Measurements from ENCODE around the gene ZNF521.

Gene ZNF521

GRCh38 chr18:25146512-25146910 is 205.5 kb downstream of the ZNF521 start:
- TF ChIP-seq ZFP30 (CRISPR knock-in tag; IDR thresholded peaks at IDR 0.05), result no peak
- TF ChIP-seq ZNF565 (CRISPR knock-in tag; conservative IDR thresholded peaks at IDR 0.05; ENCODE audit: low read depth), result no peak
- TF ChIP-seq RARB (CRISPR knock-in tag; IDR thresholded peaks at IDR 0.05), result no peak
- TF ChIP-seq ZC3H10 (CRISPR knock-in tag; IDR thresholded peaks at IDR 0.05), result no peak
- TF ChIP-seq TOX (CRISPR knock-in tag; IDR thresholded peaks at IDR 0.05; ENCODE audit: borderline replicate concordance), result no peak
- TF ChIP-seq OSR1 (CRISPR knock-in tag; IDR thresholded peaks at IDR 0.05), result no peak
- TF ChIP-seq POU6F1 (CRISPR knock-in tag; IDR thresholded peaks at IDR 0.05; ENCODE audit: borderline replicate concordance, low read depth), result no peak
- no peak for TF ChIP-seq CSRNP3 (CRISPR knock-in tag; IDR thresholded peaks at IDR 0.05)
- no peak for TF ChIP-seq TCF4 (CRISPR knock-in tag; IDR thresholded peaks at IDR 0.05; ENCODE audit: borderline replicate concordance)
- no peak for TF ChIP-seq ZFP3 (CRISPR knock-in tag; IDR thresholded peaks at IDR 0.05)
- TF ChIP-seq, protein P1, sequence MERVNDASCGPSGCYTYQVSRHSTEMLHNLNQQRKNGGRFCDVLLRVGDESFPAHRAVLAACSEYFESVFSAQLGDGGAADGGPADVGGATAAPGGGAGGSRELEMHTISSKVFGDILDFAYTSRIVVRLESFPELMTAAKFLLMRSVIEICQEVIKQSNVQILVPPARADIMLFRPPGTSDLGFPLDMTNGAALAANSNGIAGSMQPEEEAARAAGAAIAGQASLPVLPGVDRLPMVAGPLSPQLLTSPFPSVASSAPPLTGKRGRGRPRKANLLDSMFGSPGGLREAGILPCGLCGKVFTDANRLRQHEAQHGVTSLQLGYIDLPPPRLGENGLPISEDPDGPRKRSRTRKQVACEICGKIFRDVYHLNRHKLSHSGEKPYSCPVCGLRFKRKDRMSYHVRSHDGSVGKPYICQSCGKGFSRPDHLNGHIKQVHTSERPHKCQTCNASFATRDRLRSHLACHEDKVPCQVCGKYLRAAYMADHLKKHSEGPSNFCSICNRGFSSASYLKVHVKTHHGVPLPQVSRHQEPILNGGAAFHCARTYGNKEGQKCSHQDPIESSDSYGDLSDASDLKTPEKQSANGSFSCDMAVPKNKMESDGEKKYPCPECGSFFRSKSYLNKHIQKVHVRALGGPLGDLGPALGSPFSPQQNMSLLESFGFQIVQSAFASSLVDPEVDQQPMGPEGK (CRISPR knock-in tag; IDR thresholded peaks at IDR 0.05; ENCODE audit: borderline replicate concordance), result no peak
- TF ChIP-seq, protein P2, sequence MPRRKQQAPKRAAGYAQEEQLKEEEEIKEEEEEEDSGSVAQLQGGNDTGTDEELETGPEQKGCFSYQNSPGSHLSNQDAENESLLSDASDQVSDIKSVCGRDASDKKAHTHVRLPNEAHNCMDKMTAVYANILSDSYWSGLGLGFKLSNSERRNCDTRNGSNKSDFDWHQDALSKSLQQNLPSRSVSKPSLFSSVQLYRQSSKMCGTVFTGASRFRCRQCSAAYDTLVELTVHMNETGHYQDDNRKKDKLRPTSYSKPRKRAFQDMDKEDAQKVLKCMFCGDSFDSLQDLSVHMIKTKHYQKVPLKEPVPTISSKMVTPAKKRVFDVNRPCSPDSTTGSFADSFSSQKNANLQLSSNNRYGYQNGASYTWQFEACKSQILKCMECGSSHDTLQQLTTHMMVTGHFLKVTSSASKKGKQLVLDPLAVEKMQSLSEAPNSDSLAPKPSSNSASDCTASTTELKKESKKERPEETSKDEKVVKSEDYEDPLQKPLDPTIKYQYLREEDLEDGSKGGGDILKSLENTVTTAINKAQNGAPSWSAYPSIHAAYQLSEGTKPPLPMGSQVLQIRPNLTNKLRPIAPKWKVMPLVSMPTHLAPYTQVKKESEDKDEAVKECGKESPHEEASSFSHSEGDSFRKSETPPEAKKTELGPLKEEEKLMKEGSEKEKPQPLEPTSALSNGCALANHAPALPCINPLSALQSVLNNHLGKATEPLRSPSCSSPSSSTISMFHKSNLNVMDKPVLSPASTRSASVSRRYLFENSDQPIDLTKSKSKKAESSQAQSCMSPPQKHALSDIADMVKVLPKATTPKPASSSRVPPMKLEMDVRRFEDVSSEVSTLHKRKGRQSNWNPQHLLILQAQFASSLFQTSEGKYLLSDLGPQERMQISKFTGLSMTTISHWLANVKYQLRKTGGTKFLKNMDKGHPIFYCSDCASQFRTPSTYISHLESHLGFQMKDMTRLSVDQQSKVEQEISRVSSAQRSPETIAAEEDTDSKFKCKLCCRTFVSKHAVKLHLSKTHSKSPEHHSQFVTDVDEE (CRISPR knock-in tag; IDR thresholded peaks at IDR 0.05), result no peak
- TF ChIP-seq PPARA (CRISPR knock-in tag; IDR thresholded peaks at IDR 0.05; ENCODE audit: borderline replicate concordance), result no peak
- TF ChIP-seq ISL1 (CRISPR knock-in tag; IDR thresholded peaks at IDR 0.05), result no peak
- TF ChIP-seq ZNF8 (CRISPR knock-in tag; IDR thresholded peaks at IDR 0.05), result no peak
- no peak for TF ChIP-seq SNAI2 (CRISPR knock-in tag; IDR thresholded peaks at IDR 0.05)
- TF ChIP-seq BACH2 (CRISPR knock-in tag; IDR thresholded peaks at IDR 0.05; ENCODE audit: borderline replicate concordance), result no peak
- TF ChIP-seq CSDC2 (CRISPR knock-in tag; IDR thresholded peaks at IDR 0.05), result no peak
- TF ChIP-seq, protein P3, sequence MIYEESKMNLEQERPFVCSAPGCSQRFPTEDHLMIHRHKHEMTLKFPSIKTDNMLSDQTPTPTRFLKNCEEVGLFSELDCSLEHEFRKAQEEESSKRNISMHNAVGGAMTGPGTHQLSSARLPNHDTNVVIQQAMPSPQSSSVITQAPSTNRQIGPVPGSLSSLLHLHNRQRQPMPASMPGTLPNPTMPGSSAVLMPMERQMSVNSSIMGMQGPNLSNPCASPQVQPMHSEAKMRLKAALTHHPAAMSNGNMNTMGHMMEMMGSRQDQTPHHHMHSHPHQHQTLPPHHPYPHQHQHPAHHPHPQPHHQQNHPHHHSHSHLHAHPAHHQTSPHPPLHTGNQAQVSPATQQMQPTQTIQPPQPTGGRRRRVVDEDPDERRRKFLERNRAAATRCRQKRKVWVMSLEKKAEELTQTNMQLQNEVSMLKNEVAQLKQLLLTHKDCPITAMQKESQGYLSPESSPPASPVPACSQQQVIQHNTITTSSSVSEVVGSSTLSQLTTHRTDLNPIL (CRISPR knock-in tag; IDR thresholded peaks at IDR 0.05; ENCODE audit: low read depth), result no peak
- TF ChIP-seq ESRRG (CRISPR knock-in tag; IDR thresholded peaks at IDR 0.05), result no peak
- ATAC-seq, result no peak

DNA sequence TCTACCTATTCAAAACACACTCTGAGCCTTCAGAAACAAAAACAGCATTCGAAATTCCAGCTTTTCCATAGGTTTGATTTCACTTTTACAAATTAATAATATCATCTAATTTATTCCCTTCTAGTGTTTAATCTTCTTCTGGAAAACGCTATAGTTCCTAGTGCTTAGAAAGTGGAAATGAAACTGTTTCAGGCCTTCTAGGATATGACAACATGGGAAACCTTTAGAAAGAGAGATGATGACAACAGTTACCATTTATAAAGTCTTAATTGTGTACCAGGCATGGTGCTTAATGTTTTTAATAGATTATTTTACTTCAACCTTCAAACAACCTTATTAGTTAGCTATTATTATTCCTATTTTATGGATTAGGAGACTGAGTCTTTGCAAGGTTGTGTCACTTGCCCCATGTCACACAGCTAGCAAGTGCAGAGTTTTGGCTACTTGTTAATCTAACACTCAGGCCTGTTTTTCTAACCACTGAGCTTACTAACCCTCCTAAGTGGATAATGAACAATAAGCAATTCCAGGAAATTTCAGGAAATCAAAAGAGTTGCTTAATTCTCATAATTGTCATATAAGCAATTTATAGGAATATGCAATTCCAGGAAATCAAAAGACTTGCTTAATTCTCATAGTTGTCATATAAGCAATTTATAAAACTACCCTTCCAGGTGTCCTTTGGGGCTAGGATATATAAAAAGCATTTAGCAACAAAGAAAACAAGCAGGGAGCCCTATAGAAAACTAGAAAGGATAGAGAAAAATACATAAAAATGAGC is 206.0 kb downstream of the ZNF521 start:
- ATAC-seq, result no peak
- TF ChIP-seq, protein P1 (CRISPR knock-in tag; IDR thresholded peaks at IDR 0.05; ENCODE audit: borderline replicate concordance), result no peak
- TF ChIP-seq, protein P2 (CRISPR knock-in tag; IDR thresholded peaks at IDR 0.05), result no peak
- TF ChIP-seq ISL1 (CRISPR knock-in tag; IDR thresholded peaks at IDR 0.05) (no peak), ZFP30 (CRISPR knock-in tag; IDR thresholded peaks at IDR 0.05) (no peak), ZNF565 (CRISPR knock-in tag; conservative IDR thresholded peaks at IDR 0.05; ENCODE audit: low read depth) (no peak), SNAI2 (CRISPR knock-in tag; IDR thresholded peaks at IDR 0.05) (no peak), RARB (CRISPR knock-in tag; IDR thresholded peaks at IDR 0.05) (no peak), ZNF70 (CRISPR knock-in tag; IDR thresholded peaks at IDR 0.05) (no peak), PPARA (CRISPR knock-in tag; IDR thresholded peaks at IDR 0.05; ENCODE audit: borderline replicate concordance) (no peak), ESRRG (CRISPR knock-in tag; IDR thresholded peaks at IDR 0.05) (no peak), CSDC2 (CRISPR knock-in tag; IDR thresholded peaks at IDR 0.05) (no peak)
- TF ChIP-seq, protein P3 (CRISPR knock-in tag; IDR thresholded peaks at IDR 0.05; ENCODE audit: low read depth), result no peak

All from SK-N-SH treated with all-trans-retinoic acid at 6 μM for 48 hours (cell line).